HepG2 (cell line): Measurements from ENCODE around the gene POU3F3.

ENCODE experiments used
- AGO2 ChIP-seq: fragments of 200-400 bp; formaldehyde crosslinking; optimal IDR thresholded peaks from 2 replicates; pipeline ENCODE3; 2017; ENCODE audit warnings: mild to moderate bottlenecking, low read depth, low read length, moderate library complexity
- CHD2 ChIP-seq: IDR thresholded peaks from 2 replicates; pipeline ENCODE4 v1.6.1; 2011; ENCODE audit warnings: low read depth, low read length, improper control_type of control experiment
- CTCF ChIP-seq: sonication (generic); formaldehyde crosslinking; IDR thresholded peaks from 2 replicates; pipeline ENCODE4 v1.5.0; 2020; ENCODE audit warnings: mild to moderate bottlenecking, missing genetic modification reagents, moderate library complexity
- NR2F1 ChIP-seq, 2 experiments: fragments of 450-650 bp in 1 of 2; formaldehyde crosslinking in 1 of 2; IDR thresholded peaks; 2 replicates each; pipeline versions ENCODE4 v1.5.0 to v1.6.1; 2016 to 2020; ENCODE audit warnings: mild to moderate bottlenecking in 1 of 2, missing compliant biosample characterization in 1 of 2, missing genetic modification reagents in 1 of 2, moderate library complexity in 1 of 2
- TAF1 ChIP-seq: sonication (generic); formaldehyde crosslinking; IDR thresholded peaks from 2 replicates; pipeline ENCODE4 v1.4.0; 2020; ENCODE audit warnings: missing genetic modification reagents
- ZFP91 ChIP-seq: sonication (generic); formaldehyde crosslinking; IDR thresholded peaks from 2 replicates; pipeline ENCODE4 v1.9.0; 2022; ENCODE audit warnings: missing genetic modification reagents, mild to moderate bottlenecking, borderline replicate concordance
- ZNF24 ChIP-seq: fragments of 450-650 bp; IDR thresholded peaks from 2 replicates; pipeline ENCODE4 v1.6.1; 2017; ENCODE audit warnings: antibody characterized with exemption, mild to moderate bottlenecking
- ZNF543 ChIP-seq: sonication (generic); formaldehyde crosslinking; IDR thresholded peaks from 2 replicates; pipeline ENCODE4 v1.4.0; 2020; ENCODE audit warnings: mild to moderate bottlenecking, missing genetic modification reagents
- ZNF577 ChIP-seq: sonication (generic); formaldehyde crosslinking; IDR thresholded peaks from 2 replicates; pipeline ENCODE4 v1.4.0; 2020; ENCODE audit warnings: mild to moderate bottlenecking, low read depth, missing genetic modification reagents, borderline replicate concordance
- TF ChIP-seq, protein P1 (sequence below): sonication (generic); formaldehyde crosslinking; IDR thresholded peaks from 2 replicates; pipeline ENCODE4 v1.5.0; 2020; ENCODE audit warnings: missing genetic modification reagents
- TF ChIP-seq, protein P2 (sequence below): IDR thresholded peaks from 2 replicates; pipeline ENCODE4 v1.6.1; 2012; ENCODE audit warnings: low read length, improper control_type of control experiment

DNA sequence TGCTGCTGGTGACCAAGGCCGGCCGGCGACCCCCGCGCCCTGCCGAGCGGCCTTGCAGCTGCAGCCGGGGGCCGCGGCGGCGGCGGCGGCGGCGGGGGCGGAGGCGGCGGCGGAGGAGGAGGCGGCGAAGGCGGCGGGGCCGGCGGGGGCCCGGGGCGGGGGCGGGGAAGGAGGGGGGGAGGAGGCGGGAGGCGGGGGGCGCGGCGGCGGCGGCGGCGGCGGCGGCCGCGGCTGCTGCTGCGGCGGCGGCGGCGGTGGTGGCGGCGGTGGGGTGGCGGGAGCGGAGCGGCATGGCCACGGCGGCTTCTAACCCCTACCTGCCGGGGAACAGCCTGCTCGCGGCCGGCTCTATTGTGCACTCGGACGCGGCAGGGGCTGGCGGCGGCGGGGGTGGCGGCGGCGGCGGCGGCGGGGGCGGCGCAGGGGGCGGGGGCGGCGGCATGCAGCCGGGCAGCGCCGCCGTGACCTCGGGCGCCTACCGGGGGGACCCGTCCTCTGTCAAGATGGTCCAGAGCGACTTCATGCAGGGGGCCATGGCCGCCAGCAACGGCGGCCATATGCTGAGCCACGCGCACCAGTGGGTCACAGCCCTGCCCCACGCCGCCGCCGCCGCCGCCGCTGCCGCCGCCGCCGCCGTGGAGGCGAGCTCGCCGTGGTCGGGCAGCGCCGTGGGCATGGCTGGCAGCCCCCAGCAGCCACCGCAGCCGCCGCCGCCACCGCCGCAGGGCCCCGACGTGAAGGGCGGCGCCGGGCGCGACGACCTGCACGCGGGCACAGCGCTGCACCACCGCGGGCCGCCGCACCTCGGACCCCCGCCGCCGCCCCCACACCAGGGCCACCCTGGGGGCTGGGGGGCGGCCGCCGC is 1.5 kb downstream of the POU3F3 start:
- TF ChIP-seq, protein P1, sequence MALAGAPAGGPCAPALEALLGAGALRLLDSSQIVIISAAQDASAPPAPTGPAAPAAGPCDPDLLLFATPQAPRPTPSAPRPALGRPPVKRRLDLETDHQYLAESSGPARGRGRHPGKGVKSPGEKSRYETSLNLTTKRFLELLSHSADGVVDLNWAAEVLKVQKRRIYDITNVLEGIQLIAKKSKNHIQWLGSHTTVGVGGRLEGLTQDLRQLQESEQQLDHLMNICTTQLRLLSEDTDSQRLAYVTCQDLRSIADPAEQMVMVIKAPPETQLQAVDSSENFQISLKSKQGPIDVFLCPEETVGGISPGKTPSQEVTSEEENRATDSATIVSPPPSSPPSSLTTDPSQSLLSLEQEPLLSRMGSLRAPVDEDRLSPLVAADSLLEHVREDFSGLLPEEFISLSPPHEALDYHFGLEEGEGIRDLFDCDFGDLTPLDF (CRISPR knock-in tag) = no peak
- TF ChIP-seq ZNF577 (CRISPR knock-in tag) (no peak), AGO2 (no peak), CHD2 (no peak), ZFP91 (CRISPR knock-in tag) (no peak), ZNF543 (CRISPR knock-in tag) (no peak), CTCF (no peak), NR2F1 (CRISPR knock-in tag; IDR thresholded peaks at IDR 0.05) (no peak), TAF1 (CRISPR knock-in tag) (no peak), ZNF24 (no peak)
- TF ChIP-seq, protein P2, sequence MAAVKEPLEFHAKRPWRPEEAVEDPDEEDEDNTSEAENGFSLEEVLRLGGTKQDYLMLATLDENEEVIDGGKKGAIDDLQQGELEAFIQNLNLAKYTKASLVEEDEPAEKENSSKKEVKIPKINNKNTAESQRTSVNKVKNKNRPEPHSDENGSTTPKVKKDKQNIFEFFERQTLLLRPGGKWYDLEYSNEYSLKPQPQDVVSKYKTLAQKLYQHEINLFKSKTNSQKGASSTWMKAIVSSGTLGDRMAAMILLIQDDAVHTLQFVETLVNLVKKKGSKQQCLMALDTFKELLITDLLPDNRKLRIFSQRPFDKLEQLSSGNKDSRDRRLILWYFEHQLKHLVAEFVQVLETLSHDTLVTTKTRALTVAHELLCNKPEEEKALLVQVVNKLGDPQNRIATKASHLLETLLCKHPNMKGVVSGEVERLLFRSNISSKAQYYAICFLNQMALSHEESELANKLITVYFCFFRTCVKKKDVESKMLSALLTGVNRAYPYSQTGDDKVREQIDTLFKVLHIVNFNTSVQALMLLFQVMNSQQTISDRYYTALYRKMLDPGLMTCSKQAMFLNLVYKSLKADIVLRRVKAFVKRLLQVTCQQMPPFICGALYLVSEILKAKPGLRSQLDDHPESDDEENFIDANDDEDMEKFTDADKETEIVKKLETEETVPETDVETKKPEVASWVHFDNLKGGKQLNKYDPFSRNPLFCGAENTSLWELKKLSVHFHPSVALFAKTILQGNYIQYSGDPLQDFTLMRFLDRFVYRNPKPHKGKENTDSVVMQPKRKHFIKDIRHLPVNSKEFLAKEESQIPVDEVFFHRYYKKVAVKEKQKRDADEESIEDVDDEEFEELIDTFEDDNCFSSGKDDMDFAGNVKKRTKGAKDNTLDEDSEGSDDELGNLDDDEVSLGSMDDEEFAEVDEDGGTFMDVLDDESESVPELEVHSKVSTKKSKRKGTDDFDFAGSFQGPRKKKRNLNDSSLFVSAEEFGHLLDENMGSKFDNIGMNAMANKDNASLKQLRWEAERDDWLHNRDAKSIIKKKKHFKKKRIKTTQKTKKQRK = no peak
